HEK293 (cell line): Measurements from ENCODE around the gene PLCD4.
A peak's percentile ranks its signal among the peaks of the same experiment; 100 is the strongest.

Experiments used
- BCL11B ChIP-seq: fragments of 450-650 bp; formaldehyde crosslinking; IDR thresholded peaks from 2 replicates; pipeline ENCODE4 v1.5.1; 2016; ENCODE audit warnings: low read depth, missing biosample characterization, missing genetic modification characterization
- EGR2 ChIP-seq: fragments of 450-650 bp; formaldehyde crosslinking; IDR thresholded peaks from 2 replicates; pipeline ENCODE4 v1.5.1; 2016; ENCODE audit warnings: low read depth, missing biosample characterization, missing genetic modification characterization
- GLI2 ChIP-seq: fragments of 450-650 bp; formaldehyde crosslinking; IDR thresholded peaks from 2 replicates; pipeline ENCODE4; 2017; ENCODE audit warnings: missing biosample characterization, missing genetic modification characterization, low read depth, borderline replicate concordance
- PRDM10 ChIP-seq: fragments of 450-650 bp; formaldehyde crosslinking; IDR thresholded peaks from 2 replicates; pipeline ENCODE4 v1.5.1; 2016; ENCODE audit warnings: missing biosample characterization, missing genetic modification characterization
- PRDM4 ChIP-seq: fragments of 450-650 bp; formaldehyde crosslinking; IDR thresholded peaks from 2 replicates; pipeline ENCODE4 v1.5.1; 2017; ENCODE audit warnings: missing biosample characterization, missing genetic modification characterization
- SALL2 ChIP-seq: fragments of 450-650 bp; formaldehyde crosslinking; IDR thresholded peaks from 2 replicates; pipeline ENCODE4 v1.5.0; 2017; ENCODE audit warnings: missing biosample characterization, mild to moderate bottlenecking, missing genetic modification characterization, borderline replicate concordance
- SP2 ChIP-seq: fragments of 450-650 bp; formaldehyde crosslinking; IDR thresholded peaks from 2 replicates; pipeline ENCODE4 v1.5.1; 2016; ENCODE audit warnings: missing biosample characterization, missing genetic modification characterization
- WT1 ChIP-seq: fragments of 450-650 bp; formaldehyde crosslinking; IDR thresholded peaks from 2 replicates; pipeline ENCODE4 v1.5.1; 2016; ENCODE audit warnings: missing biosample characterization, missing genetic modification characterization
- ZBTB26 ChIP-seq: fragments of 450-650 bp; formaldehyde crosslinking; optimal IDR thresholded peaks from 2 replicates; pipeline ENCODE3; 2016; ENCODE audit warnings: missing biosample characterization, mild to moderate bottlenecking, missing genetic modification characterization
- ZFP3 ChIP-seq: fragments of 450-650 bp; formaldehyde crosslinking; IDR thresholded peaks from 2 replicates; pipeline ENCODE4 v1.5.1; 2016; ENCODE audit warnings: low read depth, missing biosample characterization, missing genetic modification characterization
- ZFP41 ChIP-seq: fragments of 450-650 bp; formaldehyde crosslinking; IDR thresholded peaks from 2 replicates; pipeline ENCODE4 v1.5.1; 2016; ENCODE audit warnings: missing biosample characterization, missing genetic modification characterization, borderline replicate concordance
- ZNF138 ChIP-seq: fragments of 450-650 bp; formaldehyde crosslinking; IDR thresholded peaks from 2 replicates; pipeline ENCODE4 v1.5.1; 2016; ENCODE audit warnings: missing biosample characterization, missing genetic modification characterization, borderline replicate concordance
- ZNF223 ChIP-seq: fragments of 450-650 bp; formaldehyde crosslinking; IDR thresholded peaks from 2 replicates; pipeline ENCODE4 v1.5.1; 2016; ENCODE audit warnings: missing biosample characterization, missing genetic modification characterization
- ZNF266 ChIP-seq: fragments of 450-650 bp; formaldehyde crosslinking; IDR thresholded peaks from 2 replicates; pipeline ENCODE4 v1.5.1; 2016; ENCODE audit warnings: missing biosample characterization, missing genetic modification characterization, low read depth
- ZNF280D ChIP-seq: fragments of 450-650 bp; formaldehyde crosslinking; IDR thresholded peaks from 2 replicates; pipeline ENCODE4 v1.5.1; 2016; ENCODE audit warnings: missing biosample characterization, missing genetic modification characterization
- ZNF311 ChIP-seq: fragments of 450-650 bp; formaldehyde crosslinking; IDR thresholded peaks from 2 replicates; pipeline ENCODE4 v1.5.1; 2017; ENCODE audit warnings: missing biosample characterization, missing genetic modification characterization, borderline replicate concordance
- ZNF501 ChIP-seq: fragments of 450-650 bp; formaldehyde crosslinking; IDR thresholded peaks from 2 replicates; pipeline ENCODE4 v1.5.1; 2016; ENCODE audit warnings: missing biosample characterization, missing genetic modification characterization
- ZNF513 ChIP-seq: fragments of 450-650 bp; IDR thresholded peaks from 2 replicates; pipeline ENCODE4 v1.5.1; 2018; ENCODE audit warnings: missing biosample characterization, missing genetic modification characterization
- ZNF555 ChIP-seq: fragments of 450-650 bp; formaldehyde crosslinking; conservative IDR thresholded peaks from 2 replicates; pipeline ENCODE4 v1.5.1; 2017; ENCODE audit warnings: missing biosample characterization, mild to moderate bottlenecking, missing genetic modification characterization, inconsistent platforms
- ZNF585B ChIP-seq: fragments of 450-650 bp; formaldehyde crosslinking; IDR thresholded peaks from 2 replicates; pipeline ENCODE4 v1.5.1; 2016; ENCODE audit warnings: missing biosample characterization, missing genetic modification characterization
- ZNF596 ChIP-seq: fragments of 450-650 bp; IDR thresholded peaks from 2 replicates; pipeline ENCODE4 v1.5.0; 2018; ENCODE audit warnings: missing biosample characterization, mild to moderate bottlenecking, missing genetic modification characterization, moderate library complexity
- ZNF629 ChIP-seq: fragments of 450-650 bp; formaldehyde crosslinking; IDR thresholded peaks from 2 replicates; pipeline ENCODE4 v1.5.1; 2017; ENCODE audit warnings: missing biosample characterization, missing genetic modification characterization
- ZNF660 ChIP-seq: fragments of 450-650 bp; IDR thresholded peaks from 2 replicates; pipeline ENCODE4 v1.5.1; 2018; ENCODE audit warnings: missing biosample characterization, mild to moderate bottlenecking, missing genetic modification characterization
- ZNF76 ChIP-seq: fragments of 450-650 bp; formaldehyde crosslinking; IDR thresholded peaks from 2 replicates; pipeline ENCODE4; 2016; ENCODE audit warnings: low read depth, missing biosample characterization, missing genetic modification characterization, borderline replicate concordance
- ZNF843 ChIP-seq: fragments of 450-650 bp; formaldehyde crosslinking; IDR thresholded peaks from 2 replicates; pipeline ENCODE4 v1.5.1; 2016; ENCODE audit warnings: missing biosample characterization, missing genetic modification characterization
- TF ChIP-seq, protein P1 (sequence below): fragments of 450-650 bp; formaldehyde crosslinking; IDR thresholded peaks from 2 replicates; pipeline ENCODE4 v1.5.1; 2016; ENCODE audit warnings: missing biosample characterization, missing genetic modification characterization

PLCD4 gene

DNA sequence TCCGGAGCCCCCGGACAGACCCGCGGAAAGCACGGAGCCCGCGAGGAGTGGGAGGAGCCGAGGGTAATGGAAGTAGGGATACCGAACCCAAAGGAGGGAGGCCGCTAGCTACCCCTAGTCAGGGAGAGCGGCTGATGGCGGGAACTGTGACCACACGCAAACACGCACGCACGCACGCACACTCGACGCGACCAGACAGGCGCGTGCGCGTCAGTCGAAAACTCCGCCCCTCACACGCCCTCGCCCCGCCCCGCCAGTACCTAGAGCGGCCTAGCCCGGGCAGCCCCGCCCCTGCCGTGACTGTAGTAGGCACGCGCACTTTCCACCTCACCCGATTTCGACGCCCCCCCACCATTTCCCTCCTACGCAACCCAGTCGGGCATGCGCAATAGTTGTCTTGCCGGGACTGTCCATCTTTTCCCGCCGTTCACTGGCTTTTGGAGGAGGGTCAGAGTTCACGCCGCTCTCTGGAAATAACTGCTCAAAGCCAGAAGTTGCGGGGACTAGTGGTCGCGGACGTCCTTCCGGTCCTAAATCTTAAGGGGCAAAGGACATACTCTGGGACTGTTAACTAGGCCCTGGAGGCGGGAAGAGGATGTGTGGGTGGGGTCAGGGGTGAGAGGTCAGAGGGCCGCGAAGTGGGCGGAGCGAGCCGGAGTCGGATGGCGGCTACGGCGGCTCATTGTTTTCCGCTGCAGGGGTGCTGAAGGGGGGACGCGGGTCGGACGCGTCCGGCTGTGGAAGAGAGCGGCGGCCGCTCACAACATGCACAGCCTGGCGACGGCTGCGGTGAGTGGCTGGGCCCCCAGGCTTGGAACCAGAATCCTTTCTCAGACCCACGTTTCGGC, 39.3 kb upstream of the PLCD4 start, which contains the start of the genes CNOT9 and USP37 (continued):
- TF ChIP-seq ZNF555 (tag by site-specific recombination) (no peak), SP2 (tag by site-specific recombination) (peak; percentile 86), ZNF280D (tag by site-specific recombination) (no peak), ZNF585B (tag by site-specific recombination) (no peak), ZFP41 (tag by site-specific recombination) (no peak), ZNF660 (tag by site-specific recombination) (peak; percentile 11; the same call in 1 of the 2 replicates), ZNF311 (tag by site-specific recombination) (no peak), GLI2 (tag by site-specific recombination) (no peak), ZNF596 (tag by site-specific recombination) (no peak), ZNF501 (tag by site-specific recombination) (peak; percentile 46; the same call in 1 of the 2 replicates), WT1 (peak; percentile 61), PRDM10 (tag by site-specific recombination) (peak; percentile 94), ZNF138 (tag by site-specific recombination) (no peak), ZFP3 (tag by site-specific recombination) (no peak), ZBTB26 (tag by site-specific recombination) (peak; percentile 96), ZNF76 (tag by site-specific recombination) (peak; percentile 90), ZNF629 (tag by site-specific recombination) (peak; percentile 78), SALL2 (tag by site-specific recombination) (no peak), ZNF843 (tag by site-specific recombination) (no peak), ZNF513 (tag by site-specific recombination) (no peak), BCL11B (tag by site-specific recombination) (peak; percentile 100), EGR2 (peak; percentile 97), ZNF266 (no peak), PRDM4 (tag by site-specific recombination) (peak; percentile 37; the same call in 1 of the 2 replicates), ZNF223 (tag by site-specific recombination) (no peak)
- TF ChIP-seq, protein P1, sequence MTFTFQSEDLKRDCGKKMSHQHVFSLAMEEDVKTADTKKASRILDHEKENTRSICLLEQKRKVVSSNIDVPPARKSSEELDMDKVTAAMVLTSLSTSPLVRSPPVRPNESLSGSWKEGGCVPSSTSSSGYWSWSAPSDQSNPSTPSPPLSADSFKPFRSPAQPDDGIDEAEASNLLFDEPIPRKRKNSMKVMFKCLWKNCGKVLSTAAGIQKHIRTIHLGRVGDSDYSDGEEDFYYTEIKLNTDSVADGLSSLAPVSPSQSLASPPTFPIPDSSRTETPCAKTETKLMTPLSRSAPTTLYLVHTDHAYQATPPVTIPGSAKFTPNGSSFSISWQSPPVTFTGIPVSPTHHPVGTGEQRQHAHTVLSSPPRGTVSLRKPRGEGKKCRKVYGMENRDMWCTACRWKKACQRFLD (tag by site-specific recombination) = no peak
